DLD1 (cell line): ENCODE measurements around the gene CRCP.

Experiments
- in situ Hi-C: cut with HindIII; loops from 2 replicates; pipeline ENCODE4 v1.10.0; 2017; ENCODE audit warnings: low sequenced_read_pairs

Gene CRCP

DNA sequence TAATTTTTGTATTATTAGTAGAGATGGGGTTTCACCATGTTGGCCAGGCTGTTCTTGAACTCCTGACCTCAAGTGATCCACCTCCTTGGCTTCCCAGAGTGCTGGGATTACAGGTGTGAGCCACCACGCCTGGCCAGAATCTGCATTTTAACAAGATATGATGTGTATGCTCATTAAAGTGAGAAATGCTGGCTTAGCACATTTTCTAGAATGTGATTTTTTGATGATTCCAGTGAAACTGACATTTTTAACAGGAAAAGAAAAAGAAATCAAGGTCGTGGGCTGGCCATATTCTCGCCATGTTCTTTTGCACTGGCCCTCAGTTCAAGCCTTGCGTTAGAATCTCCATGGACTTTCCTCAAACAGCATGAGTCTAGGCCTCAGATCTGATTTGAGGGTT is 72.3 kb downstream of the CRCP start:
- in situ Hi-C loops = no loop called here

- in situ Hi-C loops = no loop called here
Observed at GRCh38 chr7:66187905-66188304, 73.3 kb downstream of the CRCP start.

DNA sequence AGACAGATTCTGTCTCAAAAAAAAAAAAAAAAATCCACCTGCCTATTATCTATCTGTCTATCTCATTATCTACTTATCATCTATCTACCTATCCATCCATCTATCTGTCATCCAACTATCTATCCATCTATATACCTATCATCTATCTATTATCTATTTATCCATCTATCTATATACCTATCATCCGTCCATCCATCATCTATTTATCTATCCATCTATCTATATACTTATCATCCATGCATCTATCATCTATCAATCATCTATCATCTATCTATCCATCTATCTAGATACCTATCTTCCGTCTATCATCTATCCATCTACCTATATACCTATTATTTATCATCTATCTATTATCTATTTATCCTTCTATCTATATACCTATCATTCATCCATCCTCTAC is 74.0 kb downstream of the CRCP start:
- in situ Hi-C loops = no loop called here

GRCh38 chr7:66189695-66190503 is 75.3 kb downstream of the CRCP start:
- in situ Hi-C loops = no loop called here

DNA sequence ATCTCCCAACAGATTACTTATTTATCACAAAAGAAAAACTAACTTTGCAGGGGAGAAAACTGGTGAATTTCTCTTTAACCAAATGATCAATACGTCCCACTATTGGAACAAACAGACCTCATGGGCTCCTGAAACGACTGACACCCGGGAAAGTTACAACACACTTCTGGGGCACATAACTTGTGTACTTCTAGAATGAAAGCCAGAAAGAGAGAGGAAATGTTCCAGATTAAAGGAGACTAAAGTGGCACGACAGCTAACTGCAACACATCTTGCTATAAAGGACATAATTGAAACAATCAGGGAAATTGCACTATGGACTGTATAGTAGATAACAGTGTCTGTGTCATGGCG is 75.8 kb downstream of the CRCP start:
- in situ Hi-C loops = no loop called here

DNA sequence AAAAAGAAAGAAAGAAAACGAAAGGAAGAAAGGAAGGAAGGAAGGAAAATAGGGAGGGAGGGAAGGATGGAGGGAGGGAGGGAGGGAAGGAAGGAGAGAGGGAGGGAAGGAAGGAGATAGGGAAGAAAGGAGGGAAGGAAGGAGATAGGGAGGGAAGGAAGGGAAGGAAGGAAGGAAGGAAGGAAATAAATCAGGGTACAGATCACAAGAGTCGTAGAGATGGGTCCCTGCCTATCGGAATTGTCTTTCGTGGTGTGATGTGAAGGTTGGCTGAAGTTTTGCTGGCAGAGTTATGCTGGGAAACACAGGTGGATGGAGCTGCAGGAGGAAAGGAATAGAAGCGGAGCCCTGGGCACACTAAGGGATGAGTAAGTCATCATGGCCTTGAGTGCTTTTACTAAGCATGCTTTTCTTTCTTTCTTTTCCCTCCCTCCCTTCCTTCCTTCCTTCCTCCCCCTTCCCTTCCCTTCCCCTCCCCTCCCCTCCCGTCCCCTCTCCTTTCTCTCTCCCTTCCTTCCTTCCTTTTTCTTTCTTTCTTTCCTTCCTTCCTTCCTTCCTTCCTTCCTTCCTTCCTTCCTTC is 78.6 kb downstream of the CRCP start:
- in situ Hi-C loops = no loop called here

GRCh38 chr7:66198469-66198868 is 83.8 kb downstream of the CRCP start:
- in situ Hi-C loops = no loop called here

- in situ Hi-C loops = no loop called here
Observed at GRCh38 chr7:66198956-66199355, 84.3 kb downstream of the CRCP start.

DNA sequence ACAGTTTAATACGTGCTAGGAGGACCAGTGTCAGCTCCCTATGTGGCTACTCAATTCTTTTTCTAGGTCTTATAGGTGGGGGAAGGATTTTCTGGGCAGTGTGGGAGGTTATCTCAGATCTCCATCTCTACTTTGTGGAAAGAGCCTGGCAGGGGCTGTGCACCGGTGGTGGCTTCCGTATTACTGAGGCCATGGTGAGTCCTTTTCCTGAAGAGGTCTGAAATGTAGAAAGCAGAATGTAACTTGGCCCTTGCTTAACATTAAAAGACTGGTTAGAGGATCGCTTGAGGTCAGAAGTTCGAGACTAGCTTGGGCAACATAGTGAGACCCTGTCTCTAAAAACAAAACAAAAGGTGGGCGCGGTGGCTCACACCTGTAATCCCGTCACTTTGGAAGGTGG is 87.8 kb downstream of the CRCP start:
- in situ Hi-C loops = no loop called here
